AG04450 (cell line): ENCODE data around the gene ACKR4. TPM values are rescaled to one million over a fixed set of nuclear protein-coding genes. Genes with fewer than 3 reads are reported as not detected.

Experiments used
- CTCF ChIA-PET: fragments of 300-600, 350-600 bp; formaldehyde crosslinking; extraction: SDS; loops from one replicate; lab custom pipeline; 2022; ENCODE audit warnings: antibody characterized with exemption, inconsistent platforms; lab: Charles Lee
- POLR2A ChIA-PET: fragments of 350-600 bp; formaldehyde crosslinking; extraction: SDS; loops from one replicate; lab custom pipeline; 2021; ENCODE audit warnings: antibody characterized with exemption, inconsistent platforms; lab: Yijun Ruan, JAX
- DNase-seq: peaks from one replicate; pipeline ENCODE4 v3.0.0-alpha.2; 2011; ENCODE audit warnings: low read depth, low spot score
- H3K27ac ChIP-seq: one replicate; pipeline ENCODE4 v1.5.1; 2012; ENCODE audit warnings: low read depth, low read length, control low read depth
- H3K27me3 ChIP-seq: one replicate; pipeline ENCODE4 v1.6.0; 2012; ENCODE audit warnings: low read length; ENCODE audit not compliant: control insufficient read depth, insufficient read depth
- H3K4me3 ChIP-seq: 2 replicates; pipeline ENCODE4 v1.5.1; 2011; ENCODE audit warnings: mild to moderate bottlenecking, low read depth, low read length, control low read depth
- H3K9me3 ChIP-seq: 2 replicates; pipeline ENCODE4 v1.5.1; 2012; ENCODE audit warnings: low read length; ENCODE audit not compliant: control insufficient read depth, insufficient read depth
- polyA plus RNA-seq: library from polyadenylated mRNA; depleted of rRNA; stranded (reverse); fragments of >200 nt; gene quantifications from 2 replicates; pipeline ENCODE4 v1.2.3, GENCODE V29; 2011
- TF ChIP-seq, protein P1 (sequence below): IDR thresholded peaks from 2 replicates; pipeline ENCODE4 v1.5.1; 2011; ENCODE audit warnings: low read depth, low read length, control low read depth, inconsistent platforms

The ACKR4 gene
- polyA plus RNA-seq, 1 experiment, result 0.10 TPM

GRCh38 chr3:132615881-132616280, 18.8 kb downstream of the ACKR4 start:
- Histone ChIP-seq H3K4me3 (no peak overlapping the region), H3K27ac (no peak overlapping the region), H3K9me3 (no peaks in the 10 kb centered on the region), H3K27me3 (no peaks in the 10 kb centered on the region)
- no peak for DNase-seq
- POLR2A ChIA-PET, result no interaction called here
- TF ChIP-seq, protein P1, sequence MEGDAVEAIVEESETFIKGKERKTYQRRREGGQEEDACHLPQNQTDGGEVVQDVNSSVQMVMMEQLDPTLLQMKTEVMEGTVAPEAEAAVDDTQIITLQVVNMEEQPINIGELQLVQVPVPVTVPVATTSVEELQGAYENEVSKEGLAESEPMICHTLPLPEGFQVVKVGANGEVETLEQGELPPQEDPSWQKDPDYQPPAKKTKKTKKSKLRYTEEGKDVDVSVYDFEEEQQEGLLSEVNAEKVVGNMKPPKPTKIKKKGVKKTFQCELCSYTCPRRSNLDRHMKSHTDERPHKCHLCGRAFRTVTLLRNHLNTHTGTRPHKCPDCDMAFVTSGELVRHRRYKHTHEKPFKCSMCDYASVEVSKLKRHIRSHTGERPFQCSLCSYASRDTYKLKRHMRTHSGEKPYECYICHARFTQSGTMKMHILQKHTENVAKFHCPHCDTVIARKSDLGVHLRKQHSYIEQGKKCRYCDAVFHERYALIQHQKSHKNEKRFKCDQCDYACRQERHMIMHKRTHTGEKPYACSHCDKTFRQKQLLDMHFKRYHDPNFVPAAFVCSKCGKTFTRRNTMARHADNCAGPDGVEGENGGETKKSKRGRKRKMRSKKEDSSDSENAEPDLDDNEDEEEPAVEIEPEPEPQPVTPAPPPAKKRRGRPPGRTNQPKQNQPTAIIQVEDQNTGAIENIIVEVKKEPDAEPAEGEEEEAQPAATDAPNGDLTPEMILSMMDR, result no peak
- CTCF ChIA-PET, result no interaction called here

GRCh38 chr3:132616780-132617179, 19.7 kb downstream of the ACKR4 start:
- TF ChIP-seq, protein P1, result no peak
- POLR2A ChIA-PET, result no interaction called here
- CTCF ChIA-PET, result no interaction called here

DNA sequence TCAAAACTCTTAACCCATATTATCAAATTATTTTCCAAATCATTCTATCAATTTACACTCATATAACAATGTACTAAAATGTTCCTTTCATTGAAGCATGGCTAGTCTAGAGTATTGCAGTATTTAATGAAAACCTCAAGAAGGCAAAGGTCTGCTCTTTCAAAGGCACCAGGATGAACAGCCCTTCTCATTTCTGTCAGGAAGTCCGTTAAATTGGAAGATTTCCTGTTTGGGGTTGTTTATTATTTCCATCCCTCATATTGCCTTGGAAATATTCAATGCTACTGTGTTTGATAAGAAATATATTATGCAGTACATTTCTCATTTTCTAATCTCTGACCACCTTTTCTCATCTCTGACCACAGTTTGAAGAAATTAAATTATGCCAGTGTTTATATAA, 25.1 kb downstream of the ACKR4 start:
- CTCF ChIA-PET, result interaction anchor here (1.6 kb wide), 1 partner anchor 86 kb away, joined by 4 read pairs; no protein-coding TSS in a partner anchor
- H3K9me3 ChIP-seq, result no peaks in the 10 kb centered on the region
- no peaks in the 10 kb centered on the region for H3K27me3 ChIP-seq
- no peak for DNase-seq
- no peak overlapping the region for H3K4me3 ChIP-seq
- TF ChIP-seq, protein P1, result no peak
- POLR2A ChIA-PET, result no interaction called here
- H3K27ac ChIP-seq, result no peak overlapping the region

More at GRCh38 chr3:132616780-132617179, 19.7 kb downstream of the ACKR4 start:
- no peaks in the 10 kb centered on the region for H3K9me3 ChIP-seq
- H3K4me3 ChIP-seq, result no peak overlapping the region
- H3K27me3 ChIP-seq, result no peaks in the 10 kb centered on the region
- H3K27ac ChIP-seq, result no peak overlapping the region
- no peak for DNase-seq

DNA sequence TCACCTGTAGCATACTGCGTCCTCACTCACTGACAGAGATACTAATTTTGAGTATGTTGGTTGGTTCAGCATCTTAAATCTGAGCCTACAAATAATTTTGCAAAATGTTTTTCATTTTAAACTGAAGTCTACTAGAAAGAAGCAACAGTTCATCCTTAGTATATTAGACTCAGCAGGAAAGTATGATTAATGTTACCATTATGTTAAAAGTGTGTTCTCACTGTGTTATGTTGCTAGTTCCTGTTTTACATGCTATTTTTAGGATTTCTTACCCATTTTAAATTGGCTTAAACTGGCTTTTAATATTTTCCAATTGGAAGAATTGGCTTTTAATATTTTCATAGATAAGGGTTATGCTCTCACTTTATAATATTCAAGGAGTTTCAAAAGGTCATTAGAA, 25.7 kb downstream of the ACKR4 start:
- Histone ChIP-seq H3K27me3 (no peaks in the 10 kb centered on the region), H3K4me3 (no peak overlapping the region), H3K27ac (no peak overlapping the region), H3K9me3 (no peaks in the 10 kb centered on the region)
- TF ChIP-seq, protein P1, result no peak
- ChIA-PET CTCF (interaction anchor here (2.1 kb wide), 1 partner anchor 87 kb away, joined by 7 read pairs; no protein-coding TSS in a partner anchor), POLR2A (no interaction called here)
- no peak for DNase-seq

DNA sequence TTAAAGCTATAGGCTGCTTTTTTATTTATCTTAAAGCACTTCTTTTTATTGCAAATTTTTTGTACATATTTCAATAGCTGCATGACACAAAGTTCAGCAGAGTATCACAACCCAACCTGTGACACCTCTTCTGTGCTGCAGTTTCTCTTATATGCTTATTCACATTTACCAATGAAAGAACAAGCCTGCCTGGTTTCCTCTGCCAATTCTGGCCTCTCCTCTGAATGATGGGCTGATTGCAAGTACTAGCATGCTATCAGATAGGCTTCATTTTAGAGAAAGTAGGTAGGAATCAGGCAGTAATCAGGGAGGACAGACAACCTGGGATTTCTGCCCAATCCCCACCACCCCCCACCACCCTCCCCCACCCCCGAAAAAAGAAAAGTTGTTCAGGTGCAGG, 26.6 kb downstream of the ACKR4 start:
- H3K4me3 ChIP-seq, result no peak overlapping the region
- no peaks in the 10 kb centered on the region for H3K27me3 ChIP-seq
- ChIA-PET CTCF (interaction anchor here (0.6 to 2.1 kb wide), 2 partner anchors 88 to 205 kb away, joined by 4 to 7 read pairs; no protein-coding TSS in a partner anchor), POLR2A (no interaction called here)
- DNase-seq, result no peak
- TF ChIP-seq, protein P1, result no peak
- H3K27ac ChIP-seq, result no peak overlapping the region
- H3K9me3 ChIP-seq, result no peaks in the 10 kb centered on the region
